Stomach (tissue), 9 donors: ENCODE data around the gene PALLD. TPM values are rescaled to one million over a fixed set of nuclear protein-coding genes. Genes with fewer than 3 reads are reported as not detected.

Experiments
- DNase-seq, 2 donors: peaks; one replicate each; pipeline versions ENCODE4 v3.0.0 to v3.0.0-alpha.2; 2013 to 2019
- H3K27ac ChIP-seq, 5 donors: fragments of 200-600 bp in 4 of 5; sonication (generic) in 4 of 5; one replicate each; pipeline ENCODE4 v1.5.1; 2013 to 2019; ENCODE audit warnings: mild to moderate bottlenecking in 1 of 5, moderate library complexity in 1 of 5
- H3K27me3 ChIP-seq, 3 donors: fragments of 200-600 bp; sonication (generic); one replicate each; pipeline ENCODE4 v1.5.1; 2017 to 2019; ENCODE audit warnings: mixed run types in 1 of 3
- H3K36me3 ChIP-seq, 4 donors: fragments of 200-600 bp; sonication (generic); 1 replicate in 3 of 4; 2 replicates in 1 of 4; pipeline ENCODE4 v1.5.1; 2016 to 2019
- H3K4me1 ChIP-seq, 4 donors: fragments of 200-600 bp; sonication (generic); one replicate each; pipeline ENCODE4 v1.5.1; 2016 to 2019
- H3K4me3 ChIP-seq, 4 donors: fragments of 200-600 bp; sonication (generic) in 3 of 4; one replicate each; pipeline ENCODE4 v1.5.1; 2016 to 2019; ENCODE audit warnings: mild to moderate bottlenecking in 1 of 4
- H3K9me3 ChIP-seq, 4 donors: fragments of 200-600 bp; sonication (generic); one replicate each; pipeline ENCODE4 v1.5.1; 2016 to 2019
- CTCF ChIP-seq, 7 experiments: fragments of 450-650 bp in 4 of 7; fragments of 200-600 bp in 3 of 7; sonication (generic) in 3 of 7; IDR thresholded peaks; one replicate each; pipeline ENCODE4 v1.5.1; 2016 to 2019; ENCODE audit warnings: antibody characterized with exemption in 7 of 7, control low read depth in 2 of 7, mild to moderate bottlenecking in 1 of 7
- EP300 ChIP-seq: sonication (generic); formaldehyde crosslinking; IDR thresholded peaks from one replicate; pipeline ENCODE4 v1.6.1; 2017; ENCODE audit warnings: antibody characterized with exemption
- POLR2A ChIP-seq, 4 donors: fragments of 450-650 bp; IDR thresholded peaks; one replicate each; pipeline ENCODE4 v1.6.1; 2016; ENCODE audit warnings: antibody characterized with exemption in 4 of 4, control low read depth in 2 of 4, mild to moderate bottlenecking in 1 of 4, moderate library complexity in 1 of 4
- POLR2AphosphoS5 ChIP-seq, 3 donors: sonication (generic); formaldehyde crosslinking; IDR thresholded peaks; one replicate each; pipeline ENCODE4 v1.6.1; 2016; ENCODE audit warnings: antibody characterized with exemption in 3 of 3
- WGBS, 5 donors: extraction: QIAGEN DNeasy Blood & Tissue Kit in 3 of 5; methylation state at CpG; one replicate each; pipeline versions ENCODE4 v1.1.5 to v1.1.7; 2013 to 2018; 5-methylcytosine and 5-hydroxymethylcytosine counted together
- intact Hi-C: fragments of 100-400 bp; cut with DNase I; formaldehyde crosslinking; loops from one replicate; pipeline ENCODE4 v1.15.1; 2023; ENCODE audit warnings: low total_unique reads
- polyA plus RNA-seq, 3 donors: library from polyadenylated mRNA; stranded (reverse); fragments of 200-250 nt; gene quantifications; one replicate each; pipeline ENCODE4 v1.2.3, GENCODE V29; 2013
- total RNA-seq, 5 donors: library from RNA; depleted of rRNA; stranded (reverse); fragments of >200 nt; gene quantifications; one replicate each; pipeline versions ENCODE4 v1.1.0 to v1.2.3, GENCODE V29; 2014 to 2016
- donor health status: healthy with polysubstance abuse.
- donor health status: Bipolar disorder and iron deficiency.
- donor health status: healthy.

Gene PALLD
- total and polyA plus RNA-seq, 8 donors = 75.9 to 984 (median 206) TPM

DNA sequence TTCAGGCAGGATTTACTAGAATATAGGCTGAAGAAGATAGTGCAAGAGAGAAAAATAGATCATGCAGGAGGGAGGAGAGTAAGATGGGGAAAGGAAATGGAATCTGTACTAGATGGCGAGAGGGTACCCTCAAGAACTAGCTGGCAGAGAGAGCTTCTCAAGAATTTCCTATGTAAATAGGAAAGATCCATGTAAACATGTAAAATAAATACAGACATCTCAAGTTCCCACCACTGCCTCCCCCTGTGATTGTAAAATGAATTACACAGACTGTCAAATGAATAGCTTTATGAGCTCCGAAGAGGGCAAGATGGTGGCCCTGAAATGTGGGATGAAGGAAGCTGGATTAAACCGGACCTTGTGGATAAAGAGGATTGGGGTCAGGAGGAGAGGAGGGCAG is 178.0 kb downstream of the PALLD start:
- intact Hi-C loops = no loop called here
- Histone ChIP-seq H3K4me1 (peaks cover 0 to 6% (median 3%) of the 10 kb centered on the region in 4 donors), H3K4me3 (no peak overlapping the region), H3K27ac (no peak overlapping the region), H3K36me3 (peaks cover 0 to 4% (median 0%) of the 10 kb centered on the region in 4 donors), H3K9me3 (no peaks in the 10 kb centered on the region), H3K27me3 (no peaks in the 10 kb centered on the region)
- WGBS, 5 donors = 41 to 72% (median 49%) methylated on average over 3 of the region's 3 CpGs
- no peak for DNase-seq
- TF ChIP-seq EP300 (no peak), CTCF (IDR thresholded peaks at IDR 0.05) (no peak), POLR2AphosphoS5 (IDR thresholded peaks at IDR 0.05) (no peak), POLR2A (IDR thresholded peaks at IDR 0.05) (no peak)

GRCh38 chr4:168677063-168677462 is 180.2 kb downstream of the PALLD start:
- no peaks in the 10 kb centered on the region for H3K9me3 ChIP-seq
- H3K4me3 ChIP-seq = no peak overlapping the region
- peaks cover 0 to 6% (median 3%) of the 10 kb centered on the region in 4 donors for H3K4me1 ChIP-seq
- TF ChIP-seq POLR2AphosphoS5 (IDR thresholded peaks at IDR 0.05) (no peak), CTCF (IDR thresholded peaks at IDR 0.05) (no peak), POLR2A (IDR thresholded peaks at IDR 0.05) (no peak), EP300 (no peak)
- H3K27me3 ChIP-seq = no peaks in the 10 kb centered on the region
- DNase-seq = no peak
- no peak overlapping the region for H3K27ac ChIP-seq
- peaks cover 0 to 4% (median 0%) of the 10 kb centered on the region in 4 donors for H3K36me3 ChIP-seq
- intact Hi-C loops = no loop called here
- 84 to 93% (median 91%) methylated on average over 6 of the region's 6 CpGs for whole genome bisulfite sequencing, 5 donors

- no peaks in the 10 kb centered on the region for H3K9me3 ChIP-seq
- peaks cover 0 to 6% (median 3%) of the 10 kb centered on the region in 4 donors for H3K4me1 ChIP-seq
- H3K36me3 ChIP-seq = peaks cover 0 to 4% (median 0%) of the 10 kb centered on the region in 4 donors
- no peak for TF ChIP-seq CTCF (IDR thresholded peaks at IDR 0.05)
- no peak for TF ChIP-seq POLR2AphosphoS5 (IDR thresholded peaks at IDR 0.05)
- TF ChIP-seq POLR2A (IDR thresholded peaks at IDR 0.05) = no peak
- no peak for TF ChIP-seq EP300
- intact Hi-C loops = no loop called here
- WGBS, 5 donors = 93 to 95% (median 94%) methylated on average over 11 of the region's 11 CpGs
- H3K4me3 ChIP-seq = no peak overlapping the region
- no peaks in the 10 kb centered on the region for H3K27me3 ChIP-seq
- no peak for DNase-seq
- no peak overlapping the region for H3K27ac ChIP-seq
Observed at GRCh38 chr4:168677879-168678278, 181.0 kb downstream of the PALLD start.

- Histone ChIP-seq H3K36me3 (no peaks in the 10 kb centered on the region), H3K4me3 (no peak overlapping the region), H3K9me3 (no peaks in the 10 kb centered on the region), H3K27me3 (no peaks in the 10 kb centered on the region), H3K27ac (no peak overlapping the region), H3K4me1 (peaks cover 0 to 6% (median 3%) of the 10 kb centered on the region in 4 donors)
- 89 to 96% (median 95%) methylated on average over 8 of the region's 8 CpGs for WGBS, 5 donors
- no peak for DNase-seq
- intact Hi-C loops = no loop called here
- TF ChIP-seq POLR2AphosphoS5 (IDR thresholded peaks at IDR 0.05) (no peak), CTCF (IDR thresholded peaks at IDR 0.05) (no peak), POLR2A (IDR thresholded peaks at IDR 0.05) (no peak), EP300 (no peak)
Observed at GRCh38 chr4:168678751-168679366, 182.0 kb downstream of the PALLD start.
